Measurements from ENCODE around the gene TMEM151A.
A peak's percentile ranks its signal among the peaks of the same experiment; 100 is the strongest.

Gene TMEM151A

DNA sequence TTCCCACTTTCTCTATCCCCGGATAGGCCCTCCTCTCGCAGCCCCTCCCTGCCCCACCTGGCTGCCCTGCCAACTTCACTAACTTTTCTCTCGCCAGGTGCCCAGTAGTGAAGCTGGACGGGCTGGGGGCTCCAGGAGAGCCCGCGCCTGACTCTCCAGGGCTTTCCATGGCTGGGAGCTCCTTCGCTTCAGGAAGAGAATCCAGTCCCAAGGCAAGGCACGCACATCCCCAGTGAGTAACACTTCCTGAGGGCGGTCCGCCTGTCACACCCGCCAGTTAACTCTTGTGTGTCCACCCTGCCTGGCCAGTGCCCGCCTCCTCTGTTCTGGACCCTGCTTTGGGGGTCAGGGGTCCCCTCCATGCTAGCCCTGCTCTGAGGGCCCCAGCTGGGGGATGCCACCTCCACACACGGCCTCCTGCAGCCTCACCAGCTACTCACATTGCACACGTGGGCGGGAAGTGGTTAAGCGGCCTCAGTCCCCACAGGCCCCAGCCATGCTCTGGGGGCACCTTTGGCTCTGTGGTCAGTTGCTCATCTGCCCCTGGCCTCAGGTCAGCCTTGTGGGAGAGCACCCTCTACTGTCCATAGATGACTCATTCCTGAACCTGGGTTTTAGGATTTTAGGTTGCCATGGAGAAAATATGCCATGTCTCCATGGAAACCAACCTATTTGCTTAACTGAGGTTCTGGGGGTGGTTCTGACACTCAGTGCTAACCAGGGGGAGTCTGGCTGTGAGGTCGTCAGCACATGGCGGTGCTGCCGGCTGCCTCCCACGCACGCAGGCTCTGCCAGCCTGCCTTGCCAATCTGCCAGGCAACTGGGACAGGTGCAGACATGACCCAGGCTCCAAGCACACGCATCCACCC is 44.8 kb downstream of the TMEM151A start, which contains the start of gene RIN1:
TSS of gene RIN1 (minus strand) at position 201 of the 869 bp plus-strand sequence. CDS start at position 169, 32 bp downstream.
- DNase-seq (ENCODE audit: low read depth) = peak; percentile 71

DNA sequence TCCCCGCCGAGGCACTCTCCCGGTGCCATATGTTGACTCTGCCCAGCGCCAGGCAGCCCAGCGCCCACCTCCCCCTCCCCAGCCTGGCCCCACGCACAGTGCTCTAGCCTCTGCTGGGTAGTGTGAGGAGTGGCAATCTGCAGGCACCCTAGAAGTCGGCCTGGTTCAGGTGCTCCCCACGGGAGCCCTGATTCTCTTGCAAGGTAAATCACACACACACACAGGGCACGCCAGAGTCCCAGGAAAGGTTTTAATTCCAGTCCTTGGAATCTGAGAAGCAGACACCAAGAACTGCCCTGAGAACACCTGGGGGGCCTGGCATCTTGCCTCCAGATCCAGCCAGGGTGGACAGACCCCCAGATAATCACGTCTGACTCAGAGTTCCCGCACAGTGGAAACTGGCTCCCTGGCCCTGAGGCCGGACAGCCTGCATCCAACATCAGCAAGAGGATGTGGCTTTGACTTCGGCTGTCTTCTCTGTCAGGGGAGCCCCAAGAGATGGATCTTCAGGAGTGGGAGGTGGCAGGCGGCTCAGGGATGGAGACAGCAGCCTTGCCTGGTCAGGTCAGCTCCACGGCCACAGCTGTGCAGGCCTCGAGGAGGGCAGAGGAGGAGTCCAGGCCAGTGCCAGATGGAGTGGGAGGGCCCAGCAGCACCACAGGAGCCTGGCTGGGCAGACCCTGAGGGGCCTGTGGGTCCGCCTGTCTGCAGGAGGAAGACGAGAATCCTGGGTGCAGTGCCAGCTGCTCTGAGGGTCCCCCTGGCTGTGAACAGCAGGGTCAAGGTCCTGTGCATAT is 45.6 kb downstream of the TMEM151A start:
- DNase-seq (ENCODE audit: low read depth) = no peak

DNA sequence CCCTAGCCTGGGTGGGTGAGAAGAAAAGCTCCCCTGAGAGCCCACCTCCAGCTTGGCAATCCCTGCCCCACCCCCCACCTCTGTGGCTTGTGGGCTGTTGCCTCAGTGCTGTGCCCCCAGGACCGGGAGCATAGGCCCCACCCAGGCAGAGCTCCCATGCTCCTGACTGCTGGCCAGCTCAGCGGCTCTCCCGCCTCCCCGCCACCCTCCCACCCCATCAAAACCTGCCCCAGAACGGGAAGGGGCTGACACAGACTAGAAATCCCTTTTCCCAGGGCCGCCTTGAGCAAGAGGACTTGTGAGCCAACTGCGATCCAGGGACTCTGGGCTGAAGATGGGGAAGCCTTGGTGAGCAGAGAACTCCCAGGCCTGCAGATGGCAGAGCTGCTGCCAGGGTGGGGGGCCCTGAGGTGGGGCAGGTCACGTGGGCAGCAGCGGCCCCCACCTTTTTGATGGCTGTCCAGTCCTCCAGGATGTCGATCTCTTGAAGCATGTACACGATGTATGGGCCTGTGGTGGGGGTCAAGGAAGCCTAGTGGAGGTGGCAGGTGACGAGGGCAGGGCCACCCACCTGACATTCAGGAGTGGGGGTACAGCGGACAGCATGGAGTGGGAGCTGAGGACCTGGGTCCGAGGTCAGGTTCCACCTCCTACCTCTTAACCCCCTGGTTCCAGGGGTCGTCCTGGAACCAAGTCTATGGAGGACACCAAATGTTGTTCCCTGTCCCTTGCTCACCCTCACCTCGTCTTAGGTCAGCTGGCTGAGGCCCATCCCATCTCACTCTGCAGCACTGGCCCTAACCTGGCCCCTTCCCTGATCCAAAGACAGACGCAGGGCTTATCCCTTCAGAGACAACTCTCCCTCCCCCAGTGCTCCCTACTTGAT is 46.8 kb downstream of the TMEM151A start:
- no peak for DNase-seq (ENCODE audit: low read depth)

GRCh38 chr11:66339162-66339675 is 47.5 kb downstream of the TMEM151A start:
- DNase-seq (ENCODE audit: low read depth) = no peak

GRCh38 chr11:66339686-66340483 is 48.2 kb downstream of the TMEM151A start:
- DNase-seq (ENCODE audit: low read depth) = no peak

GRCh38 chr11:66340596-66341501 is 49.2 kb downstream of the TMEM151A start:
- no peak for DNase-seq (ENCODE audit: low read depth)

- DNase-seq (ENCODE audit: low read depth) = no peak
These were observed 49.9 kb downstream of the TMEM151A start for GRCh38 chr11:66341502-66342126.

- no peak for DNase-seq (ENCODE audit: low read depth)
These were observed 51.5 kb downstream of the TMEM151A start for GRCh38 chr11:66343176-66343575.

DNA sequence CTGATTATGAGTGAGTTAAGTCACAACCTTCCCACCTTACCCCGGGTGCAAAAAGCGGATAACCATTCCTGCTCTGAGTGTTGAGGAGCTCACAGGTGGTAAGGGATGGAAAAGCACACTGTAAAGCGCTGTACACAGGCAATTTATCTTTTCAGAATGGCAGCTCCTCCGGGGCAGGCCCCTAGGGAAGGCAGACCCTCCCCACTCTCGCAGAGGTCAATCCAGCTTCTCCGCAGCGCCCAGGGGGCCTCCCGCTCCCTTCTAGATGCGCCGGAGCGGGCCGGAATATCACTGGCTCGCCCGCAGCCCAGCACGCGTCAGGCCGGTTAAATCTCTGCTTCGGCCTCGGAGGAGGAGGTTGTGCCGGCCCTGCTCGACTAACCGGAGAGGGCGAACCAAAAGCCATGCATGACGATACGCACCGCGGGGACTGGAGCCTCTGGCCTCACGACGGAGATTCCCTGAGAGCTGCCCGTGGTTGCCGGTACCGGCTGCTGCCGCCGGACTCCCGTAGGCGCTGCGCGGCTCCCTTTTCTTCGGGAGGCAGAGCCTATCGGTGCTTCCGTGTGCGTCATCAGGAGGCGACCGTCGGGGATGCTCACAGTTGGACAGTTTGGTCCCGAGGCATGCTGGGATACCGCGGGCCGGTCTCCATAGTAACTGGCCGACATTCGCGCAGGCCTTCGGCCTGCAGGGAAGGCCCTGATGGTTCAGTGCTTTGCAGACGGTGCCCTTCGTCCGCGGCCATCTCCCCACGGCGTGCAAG is 53.0 kb downstream of the TMEM151A start, which contains the start of gene BRMS1:
TSS of gene BRMS1 (minus strand) at position 555 of the 766 bp plus-strand sequence. CDS start 2,870 bp downstream, outside the sequence.
- DNase-seq (ENCODE audit: low read depth) = peak; percentile 93

- DNase-seq (ENCODE audit: low read depth) = no peak
These were observed 53.6 kb downstream of the TMEM151A start for GRCh38 chr11:66345316-66345649.
